Gastrocnemius medialis (tissue), 4 donors: ENCODE results near the gene RNF38.

Experiments used
- POLR2A ChIP-seq, 2 donors: fragments of 450-650 bp; IDR thresholded peaks; one replicate each; pipeline ENCODE4 v1.6.1; 2017; ENCODE audit warnings: antibody characterized with exemption in 2 of 2, mild to moderate bottlenecking in 2 of 2, moderate library complexity in 2 of 2
- TF ChIP-seq, protein P1 (sequence below), 5 experiments: fragments of 450-650 bp in 3 of 5; fragments of 200-600 bp in 2 of 5; sonication (generic) in 2 of 5; IDR thresholded peaks in 4 of 5; conservative IDR thresholded peaks in 1 of 5; 1 replicate in 4 of 5; 2 replicates in 1 of 5; pipeline ENCODE4 v1.5.1; 2016 to 2019; ENCODE audit warnings: antibody characterized with exemption in 5 of 5, mild to moderate bottlenecking in 3 of 5, moderate library complexity in 3 of 5

DNA sequence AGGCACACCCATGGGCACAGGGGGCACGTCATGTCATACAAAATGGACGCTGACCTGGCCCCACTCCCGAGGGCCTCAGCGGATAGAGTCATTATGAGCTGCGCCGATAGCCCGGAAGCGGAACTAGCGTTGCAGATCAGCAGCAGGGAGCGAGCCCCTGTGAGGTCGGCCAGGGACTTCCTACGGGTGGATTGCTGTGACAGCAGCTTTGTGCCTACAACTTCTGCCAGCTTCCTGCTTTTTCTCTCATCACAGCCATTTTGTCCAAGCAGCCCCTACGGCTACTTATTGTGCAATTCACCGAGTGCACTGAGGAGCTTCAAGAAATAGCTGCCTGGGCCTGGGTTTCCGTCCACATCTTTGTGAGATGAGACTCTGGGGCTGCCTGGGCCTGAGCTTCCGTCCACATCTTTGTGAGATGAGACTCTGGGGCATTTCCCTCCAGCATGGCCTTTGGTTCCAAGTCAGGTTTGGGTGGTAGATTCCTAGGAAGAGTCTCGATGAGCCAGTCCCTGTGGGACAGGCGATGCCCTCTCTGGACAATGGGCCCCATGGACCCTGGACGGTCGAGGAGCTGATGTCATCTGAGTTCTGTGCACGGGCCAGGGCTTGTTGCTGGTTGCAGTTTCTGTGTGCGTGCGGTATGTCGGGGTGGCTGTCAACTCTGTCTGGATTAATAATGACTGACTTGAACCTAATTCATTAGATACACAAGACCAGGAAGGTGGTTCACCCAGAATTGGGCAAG, 74.8 kb downstream of the RNF38 start:
- TF ChIP-seq, protein P1, sequence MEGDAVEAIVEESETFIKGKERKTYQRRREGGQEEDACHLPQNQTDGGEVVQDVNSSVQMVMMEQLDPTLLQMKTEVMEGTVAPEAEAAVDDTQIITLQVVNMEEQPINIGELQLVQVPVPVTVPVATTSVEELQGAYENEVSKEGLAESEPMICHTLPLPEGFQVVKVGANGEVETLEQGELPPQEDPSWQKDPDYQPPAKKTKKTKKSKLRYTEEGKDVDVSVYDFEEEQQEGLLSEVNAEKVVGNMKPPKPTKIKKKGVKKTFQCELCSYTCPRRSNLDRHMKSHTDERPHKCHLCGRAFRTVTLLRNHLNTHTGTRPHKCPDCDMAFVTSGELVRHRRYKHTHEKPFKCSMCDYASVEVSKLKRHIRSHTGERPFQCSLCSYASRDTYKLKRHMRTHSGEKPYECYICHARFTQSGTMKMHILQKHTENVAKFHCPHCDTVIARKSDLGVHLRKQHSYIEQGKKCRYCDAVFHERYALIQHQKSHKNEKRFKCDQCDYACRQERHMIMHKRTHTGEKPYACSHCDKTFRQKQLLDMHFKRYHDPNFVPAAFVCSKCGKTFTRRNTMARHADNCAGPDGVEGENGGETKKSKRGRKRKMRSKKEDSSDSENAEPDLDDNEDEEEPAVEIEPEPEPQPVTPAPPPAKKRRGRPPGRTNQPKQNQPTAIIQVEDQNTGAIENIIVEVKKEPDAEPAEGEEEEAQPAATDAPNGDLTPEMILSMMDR (IDR thresholded peaks at IDR 0.05 in 4 of 5, conservative IDR thresholded peaks at IDR 0.05 in 1 of 5): no peak
- no peak for TF ChIP-seq POLR2A (IDR thresholded peaks at IDR 0.05)
